GM19351 (cell line): ENCODE measurements around the gene EPHA1.

Source experiments
- ATAC-seq: cut with Tn5 transposase; IDR thresholded peaks from one replicate; pipeline ENCODE4 v1.9.1; 2021; ENCODE audit warnings: mild to moderate bottlenecking, moderate library complexity; ENCODE audit not compliant: unreplicated experiment

EPHA1 gene

GRCh38 chr7:143390104-143390772 is 18.4 kb downstream of the EPHA1 start:
- no peak for ATAC-seq

GRCh38 chr7:143389316-143390103 is 19.1 kb downstream of the EPHA1 start:
- ATAC-seq: no peak

- ATAC-seq: no peak
These were observed 20.1 kb downstream of the EPHA1 start for GRCh38 chr7:143388491-143389101.

GRCh38 chr7:143388051-143388450 is 20.6 kb downstream of the EPHA1 start:
- no peak for ATAC-seq

GRCh38 chr7:143387156-143387975 is 21.3 kb downstream of the EPHA1 start:
- no peak for ATAC-seq

GRCh38 chr7:143385891-143386781 is 22.5 kb downstream of the EPHA1 start:
- ATAC-seq: no peak

GRCh38 chr7:143384661-143385631 is 23.7 kb downstream of the EPHA1 start:
- ATAC-seq: no peak

- ATAC-seq: no peak
These were observed 24.5 kb downstream of the EPHA1 start for GRCh38 chr7:143384148-143384547.

- no peak for ATAC-seq
These were observed 25.1 kb downstream of the EPHA1 start for GRCh38 chr7:143383642-143383957.

GRCh38 chr7:143382791-143383641 is 25.6 kb downstream of the EPHA1 start:
- ATAC-seq: no peak

GRCh38 chr7:143382126-143382790 is 26.4 kb downstream of the EPHA1 start:
- ATAC-seq: no peak

- peak; percentile 17 for ATAC-seq
These were observed 27.1 kb downstream of the EPHA1 start for GRCh38 chr7:143381427-143382125.

- ATAC-seq: peak; percentile 72
These were observed 27.8 kb downstream of the EPHA1 start, which contains the start of gene ZYX for GRCh38 chr7:143380646-143381426. Gene ZYX (plus strand): TSS chr7:143381345. CDS start chr7:143381572, 227 bp downstream.

GRCh38 chr7:143380260-143380645 is 28.4 kb downstream of the EPHA1 start:
- peak; percentile 56 for ATAC-seq

GRCh38 chr7:143379611-143380259 is 28.9 kb downstream of the EPHA1 start:
- ATAC-seq: no peak

GRCh38 chr7:143376396-143376795 is 32.3 kb downstream of the EPHA1 start:
- ATAC-seq: no peak
